NB4 (cell line): ENCODE data around the gene NREP.

Experiments used
- CTCF ChIP-seq: IDR thresholded peaks from one replicate; pipeline ENCODE4 v1.5.1; 2012; ENCODE audit warnings: low read depth, low read length
- MAX ChIP-seq: IDR thresholded peaks from 2 replicates; pipeline ENCODE4 v1.6.1; 2011; ENCODE audit warnings: low read depth, low read length
- MYC ChIP-seq: IDR thresholded peaks from 2 replicates; pipeline ENCODE4 v1.6.1; 2011; ENCODE audit warnings: low read depth, low read length
- POLR2A ChIP-seq: IDR thresholded peaks from 2 replicates; pipeline ENCODE4 v1.6.1; 2011; ENCODE audit warnings: mild to moderate bottlenecking; ENCODE audit not compliant: insufficient read length; ENCODE audit errors: extremely low read depth

- TF ChIP-seq CTCF (no peak), POLR2A (no peak), MAX (no peak), MYC (no peak)
Measured at GRCh38 chr5:111746791-111747190, 10.2 kb downstream of the NREP start.
